ENCODE results near the gene CYTH2. TPM values are rescaled to one million over a fixed set of nuclear protein-coding genes. Genes with fewer than 3 reads are reported as not detected.

CYTH2 gene
- total RNA-seq, 1 donor from 2014 or later, result 50.3 TPM

GRCh38 chr19:48475369-48476068 lies 6.3 kb downstream of the CYTH2 start:
- Mint-ChIP-seq H3K4me3 (no peak overlapping the region), H3K9me3 (no peaks in the 10 kb centered on the region), H3K27ac (no peak overlapping the region), H3K4me1 (peaks cover 14% of the 10 kb centered on the region), H3K27me3 (ENCODE audit: insufficient read depth, low read depth) (peaks cover 21% of the 10 kb centered on the region), H3K36me3 (peaks cover 42% of the 10 kb centered on the region)
- Histone ChIP-seq H3K79me2 (ENCODE audit: low read depth) (peaks cover 15% of the 10 kb centered on the region), H3K27me3 (no peaks in the 10 kb centered on the region), H3K9me3 (ENCODE audit: low read depth) (no peaks in the 10 kb centered on the region), H3F3A (ENCODE audit: low read depth) (peaks cover 18% of the 10 kb centered on the region), H3K9ac (no peak overlapping the region), H3K27ac (no peak overlapping the region), H3K4me1 (peaks cover 2% of the 10 kb centered on the region), H2AFZ (replicated peaks) (no peak overlapping the region), H4K20me1 (ENCODE audit: low read depth) (peaks cover 56% of the 10 kb centered on the region), H3K4me3 (no peak overlapping the region), H3K36me3 (peaks cover 4% of the 10 kb centered on the region), H3K4me2 (no peak overlapping the region)
- DNase-seq (ENCODE audit: low spot score), result no peak
- TF ChIP-seq EZH2phosphoT487 (IDR thresholded peaks at IDR 0.05), result no peak
- no peak for TF ChIP-seq CTCF (IDR thresholded peaks at IDR 0.05)
- TF ChIP-seq EZH2 (IDR thresholded peaks at IDR 0.05), result no peak

GRCh38 chr19:48476176-48476575 lies 7.0 kb downstream of the CYTH2 start:
- no peak for TF ChIP-seq EZH2phosphoT487 (IDR thresholded peaks at IDR 0.05)
- TF ChIP-seq CTCF (IDR thresholded peaks at IDR 0.05), result no peak
- TF ChIP-seq EZH2 (IDR thresholded peaks at IDR 0.05), result no peak
- H3K4me3 ChIP-seq, result no peak overlapping the region
- peaks cover 49% of the 10 kb centered on the region for H4K20me1 ChIP-seq (ENCODE audit: low read depth)
- no peaks in the 10 kb centered on the region for H3K9me3 ChIP-seq (ENCODE audit: low read depth)
- Mint-ChIP-seq H3K9me3 (no peaks in the 10 kb centered on the region), H3K27ac (no peak overlapping the region), H3K4me1 (peaks cover 10% of the 10 kb centered on the region), H3K4me3 (no peak overlapping the region), H3K27me3 (ENCODE audit: insufficient read depth, low read depth) (peaks cover 21% of the 10 kb centered on the region), H3K36me3 (peaks cover 38% of the 10 kb centered on the region)
- no peaks in the 10 kb centered on the region for H3K4me1 ChIP-seq
- H3K4me2 ChIP-seq, result no peak overlapping the region
- peaks cover 4% of the 10 kb centered on the region for H3K36me3 ChIP-seq
- H3K27me3 ChIP-seq, result no peaks in the 10 kb centered on the region
- H3F3A ChIP-seq (ENCODE audit: low read depth), result peaks cover 19% of the 10 kb centered on the region
- DNase-seq (ENCODE audit: low spot score), result no peak
- no peak overlapping the region for H3K9ac ChIP-seq
- H3K79me2 ChIP-seq (ENCODE audit: low read depth), result peaks cover 9% of the 10 kb centered on the region
- H2AFZ ChIP-seq (replicated peaks), result no peak overlapping the region
- no peak overlapping the region for H3K27ac ChIP-seq

GRCh38 chr19:48477067-48477685 lies 8.0 kb downstream of the CYTH2 start:
- no peak overlapping the region for H3K27ac ChIP-seq
- H3K4me3 ChIP-seq, result no peak overlapping the region
- no peaks in the 10 kb centered on the region for H3K4me1 ChIP-seq
- H3K4me3 Mint-ChIP-seq, result no peak overlapping the region
- no peaks in the 10 kb centered on the region for H3K9me3 Mint-ChIP-seq
- H3K4me2 ChIP-seq, result no peak overlapping the region
- H3K36me3 Mint-ChIP-seq, result peaks cover 35% of the 10 kb centered on the region
- no peaks in the 10 kb centered on the region for H3K9me3 ChIP-seq (ENCODE audit: low read depth)
- no peaks in the 10 kb centered on the region for H3K36me3 ChIP-seq
- no peak for DNase-seq (ENCODE audit: low spot score)
- no peak for TF ChIP-seq CTCF (IDR thresholded peaks at IDR 0.05)
- TF ChIP-seq EZH2phosphoT487 (IDR thresholded peaks at IDR 0.05), result no peak
- TF ChIP-seq EZH2 (IDR thresholded peaks at IDR 0.05), result no peak
- no peak overlapping the region for H3K27ac Mint-ChIP-seq
- H3F3A ChIP-seq (ENCODE audit: low read depth), result peaks cover 26% of the 10 kb centered on the region
- H4K20me1 ChIP-seq (ENCODE audit: low read depth), result peaks cover 39% of the 10 kb centered on the region
- peaks cover 18% of the 10 kb centered on the region for H3K27me3 Mint-ChIP-seq (ENCODE audit: insufficient read depth, low read depth)
- no peak overlapping the region for H3K9ac ChIP-seq
- H2AFZ ChIP-seq (replicated peaks), result no peak overlapping the region
- no peaks in the 10 kb centered on the region for H3K27me3 ChIP-seq
- H3K79me2 ChIP-seq (ENCODE audit: low read depth), result no peaks in the 10 kb centered on the region
- peaks cover 13% of the 10 kb centered on the region for H3K4me1 Mint-ChIP-seq
